BLaER1 treated with 17β-estradiol and CSF1 and Interleukin-3, amounts not matched to agents 10 nM and 100 nM (cell line): ENCODE data around the gene RFC1.
"Not testable (repeated sequence)": the region's sequence is repeated elsewhere in the genome, so short reads cannot be mapped to it uniquely, and the experiment has no call there.

Experiments
- H3K27ac ChIP-seq, 11 experiments: shearing (Covaris generic); formaldehyde crosslinking; 2 replicates each; pipeline ENCODE4 v1.8.1; 2022
- H3K27me3 ChIP-seq, 11 experiments: shearing (Covaris generic); formaldehyde crosslinking; 2 replicates each; pipeline ENCODE4 v1.8.1; 2022
- H3K36me3 ChIP-seq, 11 experiments: shearing (Covaris generic); formaldehyde crosslinking; 2 replicates each; pipeline ENCODE4 v1.8.1; 2022
- H3K4me1 ChIP-seq, 10 experiments: shearing (Covaris generic); formaldehyde crosslinking; 2 replicates each; pipeline ENCODE4 v1.8.1; 2022
- H3K4me2 ChIP-seq, 11 experiments: shearing (Covaris generic); formaldehyde crosslinking; 2 replicates each; pipeline ENCODE4 v1.8.1; 2022
- H3K4me3 ChIP-seq, 10 experiments: shearing (Covaris generic); formaldehyde crosslinking; 2 replicates each; pipeline ENCODE4 v1.8.1; 2022
- H3K9ac ChIP-seq, 11 experiments: shearing (Covaris generic); formaldehyde crosslinking; 2 replicates each; pipeline ENCODE4 v1.8.1; 2022
- H3K9me3 ChIP-seq, 11 experiments: shearing (Covaris generic); formaldehyde crosslinking; replicated peaks in 1 of 11; 2 replicates each; pipeline ENCODE4 v1.8.1; 2022
- H4K20me1 ChIP-seq, 11 experiments: shearing (Covaris generic); formaldehyde crosslinking; 2 replicates each; pipeline ENCODE4 v1.8.1; 2022
- Cebpa-rat ChIP-seq, 11 experiments: shearing (Covaris generic); IDR thresholded peaks; 2 replicates each; pipeline ENCODE4 v1.8.1; 2022

Gene RFC1

DNA sequence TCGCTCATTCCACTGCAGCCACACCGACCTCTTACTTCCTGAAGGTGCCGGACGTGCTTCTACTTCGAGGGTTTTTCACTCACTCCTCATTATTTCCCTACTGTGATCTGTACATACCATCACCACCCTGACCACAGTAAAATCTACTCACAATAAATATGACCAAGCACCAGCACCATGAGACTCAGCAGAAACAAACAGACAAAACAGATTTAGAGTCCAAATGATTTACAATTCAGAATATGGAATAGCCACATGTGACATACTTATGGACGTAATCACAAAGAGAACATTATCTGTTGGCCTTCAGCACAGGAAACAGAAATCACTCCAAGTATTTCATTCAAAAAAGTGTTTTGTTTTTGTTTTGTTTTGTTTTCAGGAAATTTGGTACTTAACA, 24.4 kb upstream of the RFC1 start:
- H3K4me3 ChIP-seq = no peak overlapping the region
- no peaks in the 10 kb centered on the region for H3K4me1 ChIP-seq
- no peaks in the 10 kb centered on the region for H3K36me3 ChIP-seq
- no peak for TF ChIP-seq Cebpa-rat (IDR thresholded peaks at IDR 0.05)
- H3K27me3 ChIP-seq = no peaks in the 10 kb centered on the region
- H3K4me2 ChIP-seq = no peak overlapping the region
- H3K9ac ChIP-seq = no peak overlapping the region
- no peak overlapping the region for H3K27ac ChIP-seq
- no peaks in the 10 kb centered on the region for H3K9me3 ChIP-seq
- H4K20me1 ChIP-seq = no peaks in the 10 kb centered on the region

GRCh38 chr4:39384563-39384962, 18.4 kb upstream of the RFC1 start:
- Histone ChIP-seq H3K36me3 (no peaks in the 10 kb centered on the region), H3K9me3 (peaks cover 0 to 5% (median 0%) of the 10 kb centered on the region in 11 experiments; a peak in 1 of 22 replicates), H3K4me2 (no peak overlapping the region), H3K9ac (no peak overlapping the region), H3K27ac (no peak overlapping the region), H4K20me1 (no peaks in the 10 kb centered on the region), H3K27me3 (no peaks in the 10 kb centered on the region), H3K4me1 (no peaks in the 10 kb centered on the region), H3K4me3 (no peak overlapping the region)
- TF ChIP-seq Cebpa-rat (IDR thresholded peaks at IDR 0.05) = no peak

DNA sequence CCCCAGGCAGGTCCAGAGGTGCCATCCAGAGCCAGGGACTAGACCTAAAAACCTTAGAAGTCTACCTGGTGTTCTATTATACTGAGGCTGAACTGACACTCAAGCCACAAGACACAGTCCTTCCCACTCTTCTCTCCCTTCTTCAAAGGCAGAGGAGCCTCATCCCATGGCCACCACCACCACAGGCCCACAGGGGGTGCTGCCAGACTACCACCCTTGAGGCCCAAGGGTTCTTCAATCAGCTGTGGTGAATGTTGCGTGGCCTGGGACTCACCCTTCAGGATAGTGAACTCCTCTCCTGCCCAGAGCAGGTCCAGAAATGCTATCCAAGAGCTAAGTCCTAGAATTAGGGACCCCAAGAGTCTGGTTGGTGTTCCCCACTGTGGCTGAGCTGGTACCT, 17.5 kb upstream of the RFC1 start:
- Histone ChIP-seq H3K4me2 (no peak overlapping the region), H3K9me3 (peaks cover 0 to 11% (median 0%) of the 10 kb centered on the region in 11 experiments; a peak in 3 of 22 replicates), H3K36me3 (no peaks in the 10 kb centered on the region), H3K4me1 (no peaks in the 10 kb centered on the region), H3K9ac (no peak overlapping the region), H4K20me1 (no peaks in the 10 kb centered on the region), H3K4me3 (no peak overlapping the region), H3K27me3 (no peaks in the 10 kb centered on the region), H3K27ac (no peak overlapping the region)
- TF ChIP-seq Cebpa-rat (IDR thresholded peaks at IDR 0.05) = no peak

- Histone ChIP-seq H3K4me3 (no peak overlapping the region), H3K4me2 (no peak overlapping the region), H3K9me3 (peaks cover 23 to 41% (median 30%) of the 10 kb centered on the region in 11 experiments), H3K27me3 (no peaks in the 10 kb centered on the region), H3K4me1 (no peaks in the 10 kb centered on the region), H3K9ac (no peak overlapping the region), H4K20me1 (no peaks in the 10 kb centered on the region), H3K27ac (no peak overlapping the region), H3K36me3 (peaks cover 0 to 3% (median 0%) of the 10 kb centered on the region in 11 experiments; a peak in 1 of 22 replicates)
- TF ChIP-seq Cebpa-rat (IDR thresholded peaks at IDR 0.05) = no peak
These were observed 9.3 kb upstream of the RFC1 start for GRCh38 chr4:39375478-39375877.

GRCh38 chr4:39371209-39371608, 5.0 kb upstream of the RFC1 start:
- 0 out of 20 replicates have a peak overlapping the region, but pooled peaks of 2 of the 10 experiments have one; percentile 9 to 11 for H3K4me3 ChIP-seq
- not testable (repeated sequence) for H3K4me2 ChIP-seq

GRCh38 chr4:39369301-39369700, 3.1 kb upstream of the RFC1 start:
- H3K36me3 ChIP-seq = peaks cover 0 to 3% (median 0%) of the 10 kb centered on the region in 11 experiments; a peak in 1 of 22 replicates
- peaks cover 10 to 20% (median 17%) of the 10 kb centered on the region in 10 experiments for H3K4me1 ChIP-seq
- H3K4me2 ChIP-seq = no peak overlapping the region
- no peaks in the 10 kb centered on the region for H3K27me3 ChIP-seq
- no peak overlapping the region for H3K9ac ChIP-seq
- TF ChIP-seq Cebpa-rat (IDR thresholded peaks at IDR 0.05) = no peak
- peaks cover 0 to 15% (median 6%) of the 10 kb centered on the region in 11 experiments; a peak in 7 of 22 replicates for H4K20me1 ChIP-seq
- H3K27ac ChIP-seq = no peak overlapping the region
- H3K9me3 ChIP-seq = peaks cover 21 to 40% (median 35%) of the 10 kb centered on the region in 11 experiments
- H3K4me3 ChIP-seq = no peak overlapping the region

More at GRCh38 chr4:39371209-39371608, 5.0 kb upstream of the RFC1 start:
- H3K36me3 ChIP-seq, H3K27me3 ChIP-seq, H3K27ac ChIP-seq, H3K9ac ChIP-seq, H3K4me1 ChIP-seq, H4K20me1 ChIP-seq: not testable (repeated sequence)
- peaks cover 21 to 40% (median 35%) of the 10 kb centered on the region in 11 experiments for H3K9me3 ChIP-seq

DNA sequence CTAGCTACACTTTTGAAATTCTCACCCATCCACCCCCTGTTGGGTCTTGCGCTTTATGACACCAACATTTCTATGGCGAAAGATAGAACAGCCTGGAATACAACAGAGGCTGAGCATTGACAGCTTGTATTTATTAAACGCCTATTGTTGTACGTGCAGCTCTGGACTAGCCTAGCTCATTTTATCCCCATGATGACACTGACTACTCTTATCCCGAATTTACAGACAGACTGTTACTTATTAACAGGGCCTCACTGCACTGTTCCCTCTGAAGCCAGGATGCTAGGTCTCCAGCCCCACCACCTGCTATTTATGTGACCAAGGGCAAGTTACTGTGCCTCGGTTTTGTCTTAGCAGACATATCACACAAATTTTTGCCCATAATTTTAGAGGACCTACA, 1.0 kb upstream of the RFC1 start:
- Histone ChIP-seq H3K4me2 (peak overlapping the region in 8 of 11 experiments; percentile 80 to 94 (median 86); a peak in 13 of 22 replicates), H3K27ac (no peak overlapping the region), H4K20me1 (peaks cover 0 to 32% (median 21%) of the 10 kb centered on the region in 11 experiments; a peak in 14 of 22 replicates), H3K4me1 (peaks cover 10 to 29% (median 25%) of the 10 kb centered on the region in 10 experiments), H3K4me3 (peak overlapping the region in 2 of 10 experiments; percentile 91 to 97; a peak in 2 of 20 replicates), H3K9ac (no peak overlapping the region), H3K9me3 (peaks cover 17 to 29% (median 25%) of the 10 kb centered on the region in 11 experiments), H3K36me3 (peaks cover 0 to 17% (median 9%) of the 10 kb centered on the region in 11 experiments; a peak in 9 of 22 replicates), H3K27me3 (no peaks in the 10 kb centered on the region)
- TF ChIP-seq Cebpa-rat (IDR thresholded peaks at IDR 0.05) = no peak

DNA sequence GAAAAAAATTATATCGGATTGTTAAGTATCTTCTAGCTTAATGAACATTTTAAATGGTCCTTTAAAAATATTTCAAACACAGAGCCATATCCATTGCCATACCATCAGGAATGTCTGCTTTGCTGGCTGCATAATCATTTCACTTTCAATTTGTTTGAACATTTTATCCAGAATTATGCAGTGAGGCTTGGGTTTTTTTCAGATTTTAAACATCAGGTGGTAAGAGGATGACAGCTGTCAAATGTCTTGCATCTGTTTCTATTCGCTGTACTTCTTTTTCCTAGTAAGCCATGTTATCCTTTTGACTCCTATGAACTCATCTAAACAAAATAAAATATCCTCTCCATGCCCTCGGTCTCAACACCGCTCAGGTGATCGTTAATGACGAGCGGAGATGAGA, 802 bp downstream of the RFC1 start:
- Histone ChIP-seq H3K4me1 (peaks cover 10 to 29% (median 25%) of the 10 kb centered on the region in 10 experiments), H4K20me1 (peaks cover 0 to 41% (median 21%) of the 10 kb centered on the region in 11 experiments; a peak in 14 of 22 replicates), H3K36me3 (peaks cover 0 to 35% (median 25%) of the 10 kb centered on the region in 11 experiments; a peak in 18 of 22 replicates), H3K4me3 (peak overlapping the region; percentile 86 to 99 (median 95)), H3K27ac (peak overlapping the region in 10 of 11 experiments; percentile 81 to 92 (median 89); a peak in 20 of 22 replicates), H3K4me2 (peak overlapping the region; percentile 78 to 97 (median 88)), H3K9ac (peak overlapping the region; percentile 82 to 94 (median 90)), H3K27me3 (no peaks in the 10 kb centered on the region), H3K9me3 (peaks cover 0 to 20% (median 10%) of the 10 kb centered on the region in 11 experiments; a peak in 17 of 22 replicates)
- TF ChIP-seq Cebpa-rat (IDR thresholded peaks at IDR 0.05) = no peak

GRCh38 chr4:39363773-39364393, 2.3 kb downstream of the RFC1 start:
- Histone ChIP-seq H3K27ac (no peak overlapping the region), H3K4me3 (peak overlapping the region in 2 of 10 experiments; percentile 94 to 96; a peak in 3 of 20 replicates), H3K9ac (no peak overlapping the region), H3K36me3 (peaks cover 0 to 41% (median 27%) of the 10 kb centered on the region in 11 experiments; a peak in 19 of 22 replicates), H3K4me1 (peaks cover 10 to 29% (median 26%) of the 10 kb centered on the region in 10 experiments), H4K20me1 (peaks cover 0 to 44% (median 24%) of the 10 kb centered on the region in 11 experiments; a peak in 15 of 22 replicates), H3K9me3 (peaks cover 0 to 13% (median 3%) of the 10 kb centered on the region in 11 experiments; a peak in 6 of 22 replicates), H3K4me2 (peak overlapping the region; percentile 78 to 97 (median 88); a peak in 20 of 22 replicates), H3K27me3 (no peaks in the 10 kb centered on the region)
- TF ChIP-seq Cebpa-rat (IDR thresholded peaks at IDR 0.05) = no peak
